ENCODE results near the gene PLA2G6.
"Not testable (repeated sequence)": the region's sequence is repeated elsewhere in the genome, so short reads cannot be mapped to it uniquely, and the experiment has no call there.

DNA sequence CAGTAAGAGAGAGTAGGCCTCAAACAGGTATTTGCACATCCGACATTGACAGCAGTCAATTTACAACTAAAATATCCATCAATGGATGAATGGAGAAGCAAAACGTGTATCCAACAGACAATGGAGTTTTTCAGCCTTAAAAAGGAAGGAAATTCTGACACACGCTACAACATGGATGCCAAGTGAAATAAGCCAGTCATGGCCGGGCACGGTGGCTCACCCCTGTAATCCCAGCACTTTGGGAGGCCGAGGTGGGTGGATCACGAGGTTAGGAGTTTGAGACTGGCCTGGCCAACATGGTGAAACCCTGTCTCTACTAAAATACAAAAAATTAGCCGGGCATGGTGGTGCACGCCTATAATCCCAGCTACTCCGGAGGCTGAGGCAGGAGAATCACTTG lies 64.1 kb downstream of the PLA2G6 start:
- TF ChIP-seq, protein P1, sequence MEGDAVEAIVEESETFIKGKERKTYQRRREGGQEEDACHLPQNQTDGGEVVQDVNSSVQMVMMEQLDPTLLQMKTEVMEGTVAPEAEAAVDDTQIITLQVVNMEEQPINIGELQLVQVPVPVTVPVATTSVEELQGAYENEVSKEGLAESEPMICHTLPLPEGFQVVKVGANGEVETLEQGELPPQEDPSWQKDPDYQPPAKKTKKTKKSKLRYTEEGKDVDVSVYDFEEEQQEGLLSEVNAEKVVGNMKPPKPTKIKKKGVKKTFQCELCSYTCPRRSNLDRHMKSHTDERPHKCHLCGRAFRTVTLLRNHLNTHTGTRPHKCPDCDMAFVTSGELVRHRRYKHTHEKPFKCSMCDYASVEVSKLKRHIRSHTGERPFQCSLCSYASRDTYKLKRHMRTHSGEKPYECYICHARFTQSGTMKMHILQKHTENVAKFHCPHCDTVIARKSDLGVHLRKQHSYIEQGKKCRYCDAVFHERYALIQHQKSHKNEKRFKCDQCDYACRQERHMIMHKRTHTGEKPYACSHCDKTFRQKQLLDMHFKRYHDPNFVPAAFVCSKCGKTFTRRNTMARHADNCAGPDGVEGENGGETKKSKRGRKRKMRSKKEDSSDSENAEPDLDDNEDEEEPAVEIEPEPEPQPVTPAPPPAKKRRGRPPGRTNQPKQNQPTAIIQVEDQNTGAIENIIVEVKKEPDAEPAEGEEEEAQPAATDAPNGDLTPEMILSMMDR (IDR thresholded peaks at IDR 0.05) = not testable (repeated sequence)
- TF ChIP-seq FOXJ3 (CRISPR knock-in tag; IDR thresholded peaks at IDR 0.05; ENCODE audit: borderline replicate concordance); RELA (CRISPR knock-in tag; IDR thresholded peaks at IDR 0.05; ENCODE audit: borderline replicate concordance); SOX15 (CRISPR knock-in tag; IDR thresholded peaks at IDR 0.05); RORB (CRISPR knock-in tag; IDR thresholded peaks at IDR 0.05); TEAD1 (CRISPR knock-in tag; IDR thresholded peaks at IDR 0.05); ZNF423 (CRISPR knock-in tag; IDR thresholded peaks at IDR 0.05): not testable (repeated sequence)
- TF ChIP-seq, protein P2, sequence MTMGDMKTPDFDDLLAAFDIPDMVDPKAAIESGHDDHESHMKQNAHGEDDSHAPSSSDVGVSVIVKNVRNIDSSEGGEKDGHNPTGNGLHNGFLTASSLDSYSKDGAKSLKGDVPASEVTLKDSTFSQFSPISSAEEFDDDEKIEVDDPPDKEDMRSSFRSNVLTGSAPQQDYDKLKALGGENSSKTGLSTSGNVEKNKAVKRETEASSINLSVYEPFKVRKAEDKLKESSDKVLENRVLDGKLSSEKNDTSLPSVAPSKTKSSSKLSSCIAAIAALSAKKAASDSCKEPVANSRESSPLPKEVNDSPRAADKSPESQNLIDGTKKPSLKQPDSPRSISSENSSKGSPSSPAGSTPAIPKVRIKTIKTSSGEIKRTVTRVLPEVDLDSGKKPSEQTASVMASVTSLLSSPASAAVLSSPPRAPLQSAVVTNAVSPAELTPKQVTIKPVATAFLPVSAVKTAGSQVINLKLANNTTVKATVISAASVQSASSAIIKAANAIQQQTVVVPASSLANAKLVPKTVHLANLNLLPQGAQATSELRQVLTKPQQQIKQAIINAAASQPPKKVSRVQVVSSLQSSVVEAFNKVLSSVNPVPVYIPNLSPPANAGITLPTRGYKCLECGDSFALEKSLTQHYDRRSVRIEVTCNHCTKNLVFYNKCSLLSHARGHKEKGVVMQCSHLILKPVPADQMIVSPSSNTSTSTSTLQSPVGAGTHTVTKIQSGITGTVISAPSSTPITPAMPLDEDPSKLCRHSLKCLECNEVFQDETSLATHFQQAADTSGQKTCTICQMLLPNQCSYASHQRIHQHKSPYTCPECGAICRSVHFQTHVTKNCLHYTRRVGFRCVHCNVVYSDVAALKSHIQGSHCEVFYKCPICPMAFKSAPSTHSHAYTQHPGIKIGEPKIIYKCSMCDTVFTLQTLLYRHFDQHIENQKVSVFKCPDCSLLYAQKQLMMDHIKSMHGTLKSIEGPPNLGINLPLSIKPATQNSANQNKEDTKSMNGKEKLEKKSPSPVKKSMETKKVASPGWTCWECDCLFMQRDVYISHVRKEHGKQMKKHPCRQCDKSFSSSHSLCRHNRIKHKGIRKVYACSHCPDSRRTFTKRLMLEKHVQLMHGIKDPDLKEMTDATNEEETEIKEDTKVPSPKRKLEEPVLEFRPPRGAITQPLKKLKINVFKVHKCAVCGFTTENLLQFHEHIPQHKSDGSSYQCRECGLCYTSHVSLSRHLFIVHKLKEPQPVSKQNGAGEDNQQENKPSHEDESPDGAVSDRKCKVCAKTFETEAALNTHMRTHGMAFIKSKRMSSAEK (CRISPR knock-in tag; IDR thresholded peaks at IDR 0.05; ENCODE audit: borderline replicate concordance) = not testable (repeated sequence)
- TF ChIP-seq, protein P3, sequence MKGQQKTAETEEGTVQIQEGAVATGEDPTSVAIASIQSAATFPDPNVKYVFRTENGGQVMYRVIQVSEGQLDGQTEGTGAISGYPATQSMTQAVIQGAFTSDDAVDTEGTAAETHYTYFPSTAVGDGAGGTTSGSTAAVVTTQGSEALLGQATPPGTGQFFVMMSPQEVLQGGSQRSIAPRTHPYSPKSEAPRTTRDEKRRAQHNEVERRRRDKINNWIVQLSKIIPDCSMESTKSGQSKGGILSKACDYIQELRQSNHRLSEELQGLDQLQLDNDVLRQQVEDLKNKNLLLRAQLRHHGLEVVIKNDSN (CRISPR knock-in tag; IDR thresholded peaks at IDR 0.05) = not testable (repeated sequence)
- TF ChIP-seq, protein P4, sequence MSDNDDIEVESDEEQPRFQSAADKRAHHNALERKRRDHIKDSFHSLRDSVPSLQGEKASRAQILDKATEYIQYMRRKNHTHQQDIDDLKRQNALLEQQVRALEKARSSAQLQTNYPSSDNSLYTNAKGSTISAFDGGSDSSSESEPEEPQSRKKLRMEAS (CRISPR knock-in tag; IDR thresholded peaks at IDR 0.05) = not testable (repeated sequence)
